GM06990 (cell line): ENCODE measurements around the gene KDM1B.
"Not testable (repeated sequence)": the region's sequence is repeated elsewhere in the genome, so short reads cannot be mapped to it uniquely, and the experiment has no call there.

ENCODE experiments used
- DNase-seq: peaks from one replicate; pipeline ENCODE4 v3.0.0-alpha.2; 2011; ENCODE audit not compliant: insufficient read length; ENCODE audit errors: extremely low read depth
- H3K27me3 ChIP-seq: replicated peaks from 2 replicates; pipeline ENCODE4 v1.6.0; 2011; ENCODE audit warnings: low read length; ENCODE audit not compliant: control insufficient read depth, insufficient read depth
- H3K36me3 ChIP-seq: 2 replicates; pipeline ENCODE4 v1.5.1; 2011; ENCODE audit warnings: low read length; ENCODE audit not compliant: control insufficient read depth, insufficient read depth
- H3K4me3 ChIP-seq: replicated peaks from 2 replicates; pipeline ENCODE4 v1.5.1; 2011; ENCODE audit warnings: low read depth, mild to moderate bottlenecking, control low read depth, low read length
- CTCF ChIP-seq: IDR thresholded peaks from 2 replicates; pipeline ENCODE4 v1.5.1; 2011; ENCODE audit warnings: low read length, control low read depth, mild to moderate bottlenecking, inconsistent platforms; ENCODE audit not compliant: insufficient read depth, poor library complexity, severe bottlenecking

KDM1B gene

GRCh38 chr6:18207949-18208348 is 52.7 kb downstream of the KDM1B start:
- TF ChIP-seq CTCF: no peak
- no peak for DNase-seq

GRCh38 chr6:18208778-18209177 is 53.6 kb downstream of the KDM1B start:
- DNase-seq, H3K27me3 ChIP-seq, H3K36me3 ChIP-seq, H3K4me3 ChIP-seq: not testable (repeated sequence)

More at GRCh38 chr6:18207949-18208348, 52.7 kb downstream of the KDM1B start:
- no peaks in the 10 kb centered on the region; the same call in 1 of the 2 replicates for H3K36me3 ChIP-seq
- H3K27me3 ChIP-seq: no peaks in the 10 kb centered on the region
- H3K4me3 ChIP-seq: no peak overlapping the region

- no peaks in the 10 kb centered on the region; the same call in 1 of the 2 replicates for H3K36me3 ChIP-seq
- H3K27me3 ChIP-seq: no peaks in the 10 kb centered on the region
- no peak for TF ChIP-seq CTCF
- no peak overlapping the region for H3K4me3 ChIP-seq
- DNase-seq: no peak
Observed at GRCh38 chr6:18209539-18210197, 54.4 kb downstream of the KDM1B start.

GRCh38 chr6:18210707-18211106 is 55.5 kb downstream of the KDM1B start:
- no peak for TF ChIP-seq CTCF
- no peak overlapping the region for H3K4me3 ChIP-seq
- H3K27me3 ChIP-seq: no peaks in the 10 kb centered on the region
- H3K36me3 ChIP-seq: no peaks in the 10 kb centered on the region; the same call in 1 of the 2 replicates
- DNase-seq: no peak

- Histone ChIP-seq H3K36me3 (no peaks in the 10 kb centered on the region; the same call in 1 of the 2 replicates), H3K4me3 (no peak overlapping the region), H3K27me3 (no peaks in the 10 kb centered on the region)
- peak; percentile 75 for DNase-seq
- no peak for TF ChIP-seq CTCF
Observed at GRCh38 chr6:18211338-18211737, 56.1 kb downstream of the KDM1B start.

GRCh38 chr6:18212231-18212630 is 57.0 kb downstream of the KDM1B start:
- Histone ChIP-seq H3K36me3 (no peaks in the 10 kb centered on the region; the same call in 1 of the 2 replicates), H3K27me3 (no peaks in the 10 kb centered on the region), H3K4me3 (no peak overlapping the region)
- DNase-seq: no peak
- TF ChIP-seq CTCF: no peak
